ENCODE data around the gene CSH1. TPM values are rescaled to one million over a fixed set of nuclear protein-coding genes. Genes with fewer than 3 reads are reported as not detected.
"Not testable (repeated sequence)": the region's sequence is repeated elsewhere in the genome, so short reads cannot be mapped to it uniquely, and the experiment has no call there.

Gene CSH1
- total RNA-seq, 1 donor from 2014 or later, result not detected

- DNase-seq, result not testable (repeated sequence)
Measured at GRCh38 chr17:63903787-63904201, 7.4 kb upstream of the CSH1 start.

DNA sequence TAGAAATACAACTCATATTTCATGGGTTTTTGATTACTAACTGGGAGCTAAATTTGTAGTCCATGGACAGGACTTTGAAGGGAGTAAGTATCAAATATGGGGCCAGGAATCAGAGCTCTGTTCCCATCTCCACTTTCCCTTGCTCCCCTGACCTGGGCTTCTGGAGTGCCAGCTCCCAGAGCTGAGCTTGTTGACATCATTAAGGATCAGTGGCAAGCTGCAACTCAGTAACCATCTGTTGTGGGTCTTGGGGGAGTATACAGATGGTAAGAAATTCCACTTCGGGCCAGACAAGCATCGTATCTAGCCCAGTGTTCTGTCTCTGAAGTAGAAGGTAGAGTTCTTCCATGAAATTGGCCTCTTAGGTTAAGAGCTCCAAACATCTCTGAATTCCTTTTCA is 5.6 kb upstream of the CSH1 start:
- DNase-seq, result not testable (repeated sequence)

- not testable (repeated sequence) for DNase-seq
Measured at GRCh38 chr17:63898899-63899798, 2.8 kb upstream of the CSH1 start.

- DNase-seq, result not testable (repeated sequence)
Measured at GRCh38 chr17:63894821-63895220, 1.6 kb downstream of the CSH1 start.

DNA sequence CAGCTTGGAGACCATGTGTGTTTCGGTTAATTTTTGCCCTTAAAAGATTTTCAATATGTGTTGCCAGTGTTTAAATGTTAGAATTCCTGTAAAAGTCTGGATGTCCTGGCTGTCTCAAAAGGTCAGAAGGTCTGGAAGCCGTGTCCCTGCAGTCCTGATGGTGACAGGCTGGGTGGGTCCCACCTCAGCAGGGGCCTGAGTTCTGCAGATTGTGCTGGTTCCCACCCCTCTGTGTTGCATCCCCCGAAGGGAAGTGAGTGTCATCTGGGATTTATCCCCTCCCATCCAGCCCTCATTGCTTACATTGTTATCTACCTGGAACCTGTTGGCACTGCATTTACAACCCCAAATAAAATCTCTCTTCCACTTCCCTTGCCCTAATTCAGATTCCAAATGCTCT is 2.4 kb downstream of the CSH1 start:
- DNase-seq, result not testable (repeated sequence)

- not testable (repeated sequence) for DNase-seq
Measured at GRCh38 chr17:63892316-63893037, 3.9 kb downstream of the CSH1 start.

DNA sequence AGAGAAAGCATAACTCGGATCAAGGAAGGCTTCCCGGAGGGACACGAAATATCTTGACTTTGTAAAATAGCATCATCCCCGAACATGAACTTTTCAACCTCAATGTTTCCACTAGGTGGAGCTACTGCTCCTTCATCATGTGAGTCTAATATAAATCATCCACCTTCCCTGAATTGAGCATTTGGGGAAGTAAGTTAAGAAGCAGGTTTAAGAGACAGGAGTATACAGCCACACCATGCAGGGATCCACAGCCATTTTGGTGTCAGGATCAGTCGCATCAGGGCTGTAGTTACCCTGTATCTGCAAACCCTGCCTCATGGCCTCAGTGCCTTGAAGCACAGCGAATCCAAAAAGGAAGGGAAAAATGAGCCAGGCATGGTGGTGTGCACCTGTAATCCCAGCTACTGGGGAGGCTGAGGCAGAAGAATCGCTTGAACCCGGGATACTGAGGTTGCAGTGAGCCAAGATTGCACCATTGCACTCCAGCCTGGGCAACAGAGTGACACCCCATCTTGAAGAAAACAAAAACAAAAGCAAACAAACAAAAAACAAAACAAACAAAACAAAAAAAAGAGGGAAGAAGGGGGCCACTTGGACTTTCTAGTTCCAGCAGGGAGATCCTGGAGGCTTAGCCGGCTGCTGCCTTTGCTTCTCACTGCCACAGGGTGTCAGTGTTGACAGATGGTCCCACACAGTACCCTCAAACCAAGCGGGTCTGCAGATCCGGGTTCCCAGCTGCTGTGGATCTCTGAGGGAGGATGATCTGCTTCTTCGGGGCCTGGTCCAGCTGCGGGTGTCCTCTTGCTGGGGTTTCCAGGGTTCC is 7.1 kb downstream of the CSH1 start:
- not testable (repeated sequence) for DNase-seq

DNA sequence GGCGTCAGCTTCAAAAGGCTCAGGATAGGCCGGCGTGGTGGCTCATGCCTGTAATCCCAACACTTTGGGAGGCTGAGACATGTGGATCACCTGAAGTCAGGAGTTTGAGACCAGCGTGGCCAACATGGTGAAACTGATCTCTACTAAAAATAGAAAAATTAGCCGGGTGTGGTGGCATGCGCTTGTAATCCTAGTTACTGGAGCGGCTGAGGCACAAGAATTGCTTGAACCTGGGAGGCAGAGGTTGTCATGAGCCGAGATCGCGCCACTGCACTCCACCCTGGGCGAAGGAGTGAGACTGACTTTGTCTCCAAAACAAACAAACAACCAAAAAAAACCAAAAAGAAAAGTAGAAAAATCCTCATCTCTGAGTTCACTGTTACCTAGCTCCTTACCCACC is 11.3 kb downstream of the CSH1 start:
- DNase-seq, result not testable (repeated sequence)

DNA sequence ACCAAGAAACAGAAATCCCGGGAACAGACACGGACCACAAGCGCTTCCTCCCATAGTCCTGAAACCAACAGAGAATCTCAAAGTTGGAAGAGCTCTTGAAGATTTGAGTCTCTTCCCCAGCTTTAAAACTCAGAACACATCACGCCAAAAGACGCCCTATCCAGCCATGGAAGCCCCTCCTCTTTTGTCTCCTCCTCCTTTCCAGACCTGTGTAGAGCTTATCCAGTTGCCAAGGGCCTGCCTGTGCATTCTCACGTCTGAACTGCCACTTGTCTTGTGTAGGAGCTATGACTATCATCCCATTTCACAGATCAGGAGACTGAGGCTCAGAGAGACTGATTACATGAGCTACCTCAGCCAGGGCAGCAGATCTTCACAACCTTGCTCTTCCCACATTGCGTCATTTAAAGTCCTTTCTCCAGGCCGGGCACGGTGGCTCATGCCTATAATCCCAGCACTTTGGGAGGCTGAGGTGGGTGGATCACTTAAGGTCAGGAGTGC is 13.7 kb downstream of the CSH1 start:
- not testable (repeated sequence) for DNase-seq

DNA sequence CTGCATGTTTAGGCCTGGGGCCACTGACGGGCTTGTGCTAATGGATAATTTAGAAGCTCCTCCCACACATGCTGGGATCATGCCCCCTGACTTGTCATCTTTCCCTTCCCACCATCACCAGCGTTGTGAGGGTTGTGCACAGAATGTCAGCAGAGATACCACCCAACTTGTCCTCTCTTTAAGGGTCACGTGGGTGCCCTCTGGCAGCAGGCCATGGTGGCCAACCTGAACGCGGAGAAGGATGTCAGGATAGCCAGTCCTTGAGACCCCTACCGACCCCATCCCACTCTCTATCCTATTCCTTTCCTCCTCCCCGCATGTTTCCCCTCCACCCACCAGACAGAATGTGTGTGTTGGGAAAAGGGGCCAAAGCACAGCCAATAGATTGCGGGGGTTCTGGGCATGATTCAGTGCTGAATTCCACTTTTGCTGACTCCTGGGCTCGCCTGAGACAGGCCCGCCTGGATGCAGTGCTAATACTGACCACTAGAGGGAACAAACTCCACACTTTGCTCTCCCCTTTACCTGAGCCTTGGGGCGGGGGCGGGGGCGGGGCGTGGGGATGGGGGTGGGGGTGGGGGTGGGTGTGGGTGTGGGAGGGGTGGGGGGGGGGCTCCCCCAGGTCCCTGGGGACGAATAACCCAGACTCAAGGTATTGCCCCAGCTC is 14.3 kb downstream of the CSH1 start, which contains the start of gene GH2:
Gene GH2, minus strand, starts transcription at position 10 of the 667 bp plus-strand sequence. CDS start 143 bp downstream, outside the sequence.
- no peak for DNase-seq

- not testable (repeated sequence) for DNase-seq
Measured at GRCh38 chr17:63881337-63881736, 15.0 kb downstream of the CSH1 start.

DNA sequence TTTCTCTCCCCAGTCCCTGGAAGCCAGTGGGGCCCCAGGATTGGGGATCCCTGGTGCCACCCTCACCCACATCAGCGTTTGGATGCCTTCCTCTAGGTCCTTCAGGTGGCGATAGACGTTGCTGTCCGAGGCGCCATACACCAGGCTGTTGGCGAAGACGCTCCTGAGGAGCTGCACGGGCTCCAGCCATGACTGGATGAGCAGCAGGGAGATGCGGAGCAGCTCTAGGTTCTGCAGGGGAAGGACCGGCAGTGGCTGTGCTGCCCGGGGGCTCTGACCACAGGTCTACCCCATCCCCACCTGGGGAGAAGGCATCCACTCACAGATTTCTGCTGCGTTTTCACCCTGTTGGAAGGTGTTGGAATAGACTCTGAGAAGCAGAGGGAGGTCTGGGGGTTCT is 15.7 kb downstream of the CSH1 start:
- DNase-seq, result no peak

GRCh38 chr17:63878413-63878812 is 18.0 kb downstream of the CSH1 start:
- DNase-seq, result not testable (repeated sequence)

- DNase-seq, result not testable (repeated sequence)
Measured at GRCh38 chr17:63874693-63875092, 21.7 kb downstream of the CSH1 start.

DNA sequence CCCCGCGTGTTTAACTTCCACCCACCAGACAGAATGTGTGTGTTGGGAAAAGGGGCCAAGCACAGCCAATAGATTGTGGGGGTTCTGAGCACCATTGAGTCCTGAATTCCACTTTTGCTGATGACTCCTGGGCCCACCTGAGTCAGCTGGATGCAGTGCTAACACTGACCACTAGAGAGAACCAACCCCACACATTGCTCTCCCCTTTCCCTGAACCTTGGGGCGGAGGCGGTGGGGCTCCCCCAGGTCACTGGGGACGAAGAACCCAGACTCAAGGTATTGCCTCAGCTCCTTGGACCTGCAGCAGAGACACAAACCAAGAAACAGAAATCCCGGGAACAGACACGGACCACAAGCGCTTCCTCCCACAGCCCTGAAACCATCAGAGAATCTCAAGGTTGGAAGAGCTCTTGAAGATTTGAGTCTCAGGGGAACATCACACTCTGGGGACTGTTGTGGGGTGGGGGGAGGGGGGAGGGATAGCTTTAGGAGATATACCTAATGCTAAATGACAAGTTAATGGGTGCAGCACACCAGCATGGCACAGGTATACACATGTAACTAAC is 22.2 kb downstream of the CSH1 start:
- DNase-seq, result not testable (repeated sequence)

DNA sequence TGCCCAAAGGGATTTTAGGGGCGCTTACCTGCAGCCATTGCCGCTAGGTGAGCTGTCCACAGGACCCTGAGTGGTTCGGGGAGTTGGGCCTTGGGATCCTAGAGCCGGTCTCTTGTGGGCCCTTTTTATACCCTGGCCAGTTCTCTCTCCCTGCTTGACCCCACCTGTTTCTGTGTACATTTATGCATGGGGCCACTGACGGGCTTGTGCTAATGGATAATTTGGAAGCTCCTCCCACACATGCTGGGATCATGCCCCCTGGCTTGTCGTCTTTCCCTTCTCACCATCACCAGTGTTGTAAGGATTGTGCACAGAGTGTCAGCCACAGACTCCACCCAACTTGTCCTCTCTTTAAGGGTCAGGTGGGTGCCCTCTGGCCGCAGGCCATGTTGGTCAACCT is 22.8 kb downstream of the CSH1 start, which contains the start of gene CSH2:
Gene CSH2, minus strand, starts transcription at position 101 of the 400 bp plus-strand sequence. Its CDS starts 63 bp downstream, at position 38.
- not testable (repeated sequence) for DNase-seq

GRCh38 chr17:63871646-63872365 is 24.6 kb downstream of the CSH1 start:
- DNase-seq, result not testable (repeated sequence)

- not testable (repeated sequence) for DNase-seq
Measured at GRCh38 chr17:63870292-63870665, 26.1 kb downstream of the CSH1 start.

- DNase-seq, result not testable (repeated sequence)
Measured at GRCh38 chr17:63869491-63870291, 26.7 kb downstream of the CSH1 start.
